Activated T-cell treated with anti-CD3 and anti-CD28 coated beads, Interleukin-2, amount 50 U/mL, for 72 hours (primary cell): ENCODE data around the gene RGS6. TPM values are rescaled to one million over a fixed set of nuclear protein-coding genes. Genes with fewer than 3 reads are reported as not detected.

Source experiments
- ATAC-seq, 2 donors: fragments of 150-1000 bp; cut with Tn5 transposase; replicated peaks in 1 of 2; 2 replicates each; pipeline ENCODE4 v1.10.0; 2021; ENCODE audit warnings: moderate library complexity in 2 of 2, mild to moderate bottlenecking in 1 of 2
- DNase-seq, 2 donors: peaks; one replicate each; pipeline ENCODE4 v3.0.0; 2021 to 2022; ENCODE audit warnings: mixed read lengths in 1 of 2
- H3K27ac Mint-ChIP-seq: one replicate; pipeline ENCODE4 v1.8.0; 2022; ENCODE audit warnings: mild to moderate bottlenecking, moderate library complexity, mixed read lengths
- H3K27me3 Mint-ChIP-seq: one replicate; pipeline ENCODE4 v1.8.0; 2022; ENCODE audit warnings: low read depth, mixed read lengths
- H3K36me3 Mint-ChIP-seq, 2 donors: one replicate each; pipeline ENCODE4 v1.8.0; 2022; ENCODE audit warnings: mixed read lengths in 2 of 2, mild to moderate bottlenecking in 1 of 2; ENCODE audit not compliant: insufficient read depth in 2 of 2
- H3K4me1 Mint-ChIP-seq: one replicate; pipeline ENCODE4 v1.8.0; 2022; ENCODE audit warnings: low read depth, mixed read lengths
- H3K4me3 Mint-ChIP-seq, 2 donors: one replicate each; pipeline ENCODE4 v1.8.0; 2022; ENCODE audit warnings: mild to moderate bottlenecking in 2 of 2, mixed read lengths in 2 of 2, moderate library complexity in 2 of 2
- H3K9me3 Mint-ChIP-seq, 2 donors: one replicate each; pipeline ENCODE4 v1.8.0; 2022; ENCODE audit warnings: mixed read lengths in 2 of 2
- total RNA-seq, 2 donors: library from RNA; stranded (reverse); gene quantifications; one replicate each; pipeline ENCODE4 v1.2.3, GENCODE V29; 2022

Gene RGS6
- total RNA-seq, 2 donors from 2014 or later, result 2.2 to 2.5 TPM

GRCh38 chr14:72172049-72172448, 239.8 kb downstream of the RGS6 start:
- DNase-seq (no peak), ATAC-seq (no peak)
- H3K27me3 Mint-ChIP-seq, result peaks cover 8% of the 10 kb centered on the region
- H3K36me3 Mint-ChIP-seq, result no peaks in the 10 kb centered on the region
- H3K27ac Mint-ChIP-seq, result no peak overlapping the region
- H3K4me3 Mint-ChIP-seq, result no peak overlapping the region
- H3K4me1 Mint-ChIP-seq, result no peaks in the 10 kb centered on the region
- H3K9me3 Mint-ChIP-seq, result no peaks in the 10 kb centered on the region

GRCh38 chr14:72172597-72172996, 240.4 kb downstream of the RGS6 start:
- Mint-ChIP-seq H3K9me3 (no peaks in the 10 kb centered on the region), H3K4me3 (no peak overlapping the region), H3K36me3 (no peaks in the 10 kb centered on the region), H3K4me1 (no peaks in the 10 kb centered on the region), H3K27ac (no peak overlapping the region), H3K27me3 (peaks cover 8% of the 10 kb centered on the region)
- no peak for ATAC-seq
- no peak for DNase-seq

GRCh38 chr14:72173038-72173720, 240.9 kb downstream of the RGS6 start:
- H3K27me3 Mint-ChIP-seq, result peaks cover 14% of the 10 kb centered on the region

GRCh38 chr14:72177251-72177650, 245.0 kb downstream of the RGS6 start:
- Mint-ChIP-seq H3K27ac (no peak overlapping the region), H3K4me1 (no peaks in the 10 kb centered on the region), H3K27me3 (peaks cover 5% of the 10 kb centered on the region), H3K36me3 (peaks cover 0 to 4% of the 10 kb centered on the region in 2 donors), H3K9me3 (peaks cover 0 to 4% of the 10 kb centered on the region in 2 donors), H3K4me3 (no peak overlapping the region)
- DNase-seq, result no peak
- no peak for ATAC-seq

More at GRCh38 chr14:72173038-72173720, 240.9 kb downstream of the RGS6 start:
- ATAC-seq (no peak), DNase-seq (no peak)
- H3K9me3 Mint-ChIP-seq, result peaks cover 0 to 4% of the 10 kb centered on the region in 2 donors
- H3K4me1 Mint-ChIP-seq, result no peaks in the 10 kb centered on the region
- no peak overlapping the region for H3K27ac Mint-ChIP-seq
- no peaks in the 10 kb centered on the region for H3K36me3 Mint-ChIP-seq
- H3K4me3 Mint-ChIP-seq, result no peak overlapping the region

- Mint-ChIP-seq H3K9me3 (peaks cover 0 to 4% of the 10 kb centered on the region in 2 donors), H3K4me1 (peaks cover 5% of the 10 kb centered on the region), H3K27me3 (peaks cover 5% of the 10 kb centered on the region), H3K27ac (no peak overlapping the region), H3K4me3 (no peak overlapping the region), H3K36me3 (peaks cover 0 to 4% of the 10 kb centered on the region in 2 donors)
- DNase-seq (no peak), ATAC-seq (no peak)
These were observed 246.3 kb downstream of the RGS6 start for GRCh38 chr14:72178517-72178916.

GRCh38 chr14:72182708-72183432, 250.6 kb downstream of the RGS6 start:
- H3K27me3 Mint-ChIP-seq, result peaks cover 3% of the 10 kb centered on the region
- H3K4me3 Mint-ChIP-seq, result no peak overlapping the region
- peaks cover 0 to 3% of the 10 kb centered on the region in 2 donors for H3K9me3 Mint-ChIP-seq
- peaks cover 5% of the 10 kb centered on the region for H3K4me1 Mint-ChIP-seq
- H3K27ac Mint-ChIP-seq, result no peak overlapping the region
- no peak for ATAC-seq
- no peak for DNase-seq
- H3K36me3 Mint-ChIP-seq, result peaks cover 0 to 4% of the 10 kb centered on the region in 2 donors

- no peaks in the 10 kb centered on the region for H3K27me3 Mint-ChIP-seq
- no peaks in the 10 kb centered on the region for H3K9me3 Mint-ChIP-seq
- ATAC-seq, result no peak
These were observed 251.4 kb downstream of the RGS6 start for GRCh38 chr14:72183631-72184030.

GRCh38 chr14:72186523-72186922, 254.3 kb downstream of the RGS6 start:
- Mint-ChIP-seq H3K4me1 (peaks cover 5% of the 10 kb centered on the region), H3K27ac (no peak overlapping the region), H3K27me3 (no peaks in the 10 kb centered on the region), H3K36me3 (no peaks in the 10 kb centered on the region), H3K9me3 (no peaks in the 10 kb centered on the region), H3K4me3 (no peak overlapping the region)
- DNase-seq (no peak), ATAC-seq (no peak)

More at GRCh38 chr14:72183631-72184030, 251.4 kb downstream of the RGS6 start:
- Mint-ChIP-seq H3K36me3 (peaks cover 0 to 4% of the 10 kb centered on the region in 2 donors), H3K4me1 (peaks cover 5% of the 10 kb centered on the region), H3K27ac (no peak overlapping the region), H3K4me3 (no peak overlapping the region)
- no peak for DNase-seq

- no peak overlapping the region for H3K27ac Mint-ChIP-seq
- no peak for DNase-seq
These were observed 264.2 kb downstream of the RGS6 start for GRCh38 chr14:72196237-72197015.

GRCh38 chr14:72201645-72202044, 269.4 kb downstream of the RGS6 start:
- H3K27me3 Mint-ChIP-seq, result no peaks in the 10 kb centered on the region
- peaks cover 0 to 2% of the 10 kb centered on the region in 2 donors for H3K9me3 Mint-ChIP-seq
- H3K4me1 Mint-ChIP-seq, result no peaks in the 10 kb centered on the region
- no peak for DNase-seq
- no peak for ATAC-seq
- no peak overlapping the region for H3K4me3 Mint-ChIP-seq
- H3K36me3 Mint-ChIP-seq, result no peaks in the 10 kb centered on the region
- no peak overlapping the region for H3K27ac Mint-ChIP-seq

More at GRCh38 chr14:72196237-72197015, 264.2 kb downstream of the RGS6 start:
- H3K4me1 Mint-ChIP-seq, result no peaks in the 10 kb centered on the region
- H3K9me3 Mint-ChIP-seq, result no peaks in the 10 kb centered on the region
- ATAC-seq, result no peak
- no peaks in the 10 kb centered on the region for H3K36me3 Mint-ChIP-seq
- H3K4me3 Mint-ChIP-seq, result no peak overlapping the region
- H3K27me3 Mint-ChIP-seq, result no peaks in the 10 kb centered on the region

GRCh38 chr14:72213424-72213823, 281.2 kb downstream of the RGS6 start:
- peaks cover 16% of the 10 kb centered on the region for H3K27me3 Mint-ChIP-seq
- ATAC-seq, result no peak
- no peak overlapping the region for H3K27ac Mint-ChIP-seq
- H3K4me3 Mint-ChIP-seq, result no peak overlapping the region
- no peaks in the 10 kb centered on the region for H3K36me3 Mint-ChIP-seq
- no peaks in the 10 kb centered on the region for H3K9me3 Mint-ChIP-seq
- DNase-seq, result no peak
- no peaks in the 10 kb centered on the region for H3K4me1 Mint-ChIP-seq

GRCh38 chr14:72215080-72215479, 282.9 kb downstream of the RGS6 start:
- no peaks in the 10 kb centered on the region for H3K4me1 Mint-ChIP-seq
- DNase-seq, result no peak
- no peak overlapping the region for H3K27ac Mint-ChIP-seq
- H3K27me3 Mint-ChIP-seq, result peaks cover 16% of the 10 kb centered on the region
- H3K9me3 Mint-ChIP-seq, result no peaks in the 10 kb centered on the region
- H3K4me3 Mint-ChIP-seq, result no peak overlapping the region
- H3K36me3 Mint-ChIP-seq, result no peaks in the 10 kb centered on the region
- ATAC-seq, result no peak

GRCh38 chr14:72217135-72217534, 284.9 kb downstream of the RGS6 start:
- Mint-ChIP-seq H3K36me3 (peaks cover 2 to 5% of the 10 kb centered on the region in 2 donors), H3K9me3 (peaks cover 3 to 4% of the 10 kb centered on the region in 2 donors), H3K27me3 (peaks cover 4% of the 10 kb centered on the region)

More at GRCh38 chr14:72217135-72217534, 284.9 kb downstream of the RGS6 start:
- DNase-seq (no peak), ATAC-seq (no peak)
- H3K27ac Mint-ChIP-seq, result no peak overlapping the region
- no peaks in the 10 kb centered on the region for H3K4me1 Mint-ChIP-seq
- H3K4me3 Mint-ChIP-seq, result no peak overlapping the region
